Endothelial cell (in vitro differentiated cells): Measurements from ENCODE around the gene PARL. TPM values are rescaled to one million over a fixed set of nuclear protein-coding genes. Genes with fewer than 3 reads are reported as not detected.

ENCODE experiments used
- DNase-seq: peaks from one replicate; pipeline ENCODE4 v3.0.0; 2021; ENCODE audit warnings: low spot score
- H3K27ac Mint-ChIP-seq: one replicate; pipeline ENCODE4 v1.8.0; 2021; ENCODE audit warnings: mixed read lengths, inconsistent platforms; ENCODE audit not compliant: unreplicated experiment
- H3K27me3 Mint-ChIP-seq: one replicate; pipeline ENCODE4 v1.8.0; 2021; ENCODE audit warnings: mild to moderate bottlenecking, moderate library complexity, mixed read lengths, inconsistent platforms; ENCODE audit not compliant: unreplicated experiment
- H3K36me3 Mint-ChIP-seq: one replicate; pipeline ENCODE4 v1.8.0; 2021; ENCODE audit warnings: mild to moderate bottlenecking, low read depth, mixed read lengths, inconsistent platforms; ENCODE audit not compliant: unreplicated experiment
- H3K4me1 Mint-ChIP-seq: one replicate; pipeline ENCODE4 v1.8.0; 2021; ENCODE audit warnings: mild to moderate bottlenecking, mixed read lengths, inconsistent platforms; ENCODE audit not compliant: unreplicated experiment
- H3K4me3 Mint-ChIP-seq: one replicate; pipeline ENCODE4 v1.8.0; 2021; ENCODE audit warnings: mild to moderate bottlenecking, mixed read lengths, inconsistent platforms; ENCODE audit not compliant: unreplicated experiment
- H3K9me3 Mint-ChIP-seq: one replicate; pipeline ENCODE4 v1.8.0; 2021; ENCODE audit warnings: mixed read lengths, inconsistent platforms; ENCODE audit not compliant: unreplicated experiment
- CTCF ChIP-seq: fragments of 200-600 bp; sonication (generic); IDR thresholded peaks from one replicate; pipeline ENCODE4 v1.5.0; 2021; ENCODE audit warnings: antibody characterized with exemption; ENCODE audit not compliant: unreplicated experiment
- total RNA-seq: library from RNA; stranded (reverse); fragmentation: NEBNext Ultra II Directional; extraction: Animal tissue kit (Norgen Biotek cat#: 25700); gene quantifications from one replicate; pipeline ENCODE4 v1.2.1, GENCODE V29; 2021; ENCODE audit not compliant: unreplicated experiment

The PARL gene
- total RNA-seq, 1 donor from 2014 or later = 62.9 TPM

- Mint-ChIP-seq H3K4me1 (peaks cover 2% of the 10 kb centered on the region), H3K4me3 (no peak overlapping the region), H3K27me3 (no peaks in the 10 kb centered on the region), H3K9me3 (no peaks in the 10 kb centered on the region), H3K36me3 (peaks cover 64% of the 10 kb centered on the region), H3K27ac (no peak overlapping the region)
- DNase-seq = no peak
- no peak for TF ChIP-seq CTCF
Measured at GRCh38 chr3:183808355-183808754, 76.3 kb downstream of the PARL start.

GRCh38 chr3:183807881-183808280, 76.8 kb downstream of the PARL start:
- no peaks in the 10 kb centered on the region for H3K9me3 Mint-ChIP-seq
- DNase-seq = no peak
- no peak overlapping the region for H3K27ac Mint-ChIP-seq
- H3K27me3 Mint-ChIP-seq = no peaks in the 10 kb centered on the region
- peaks cover 66% of the 10 kb centered on the region for H3K36me3 Mint-ChIP-seq
- peaks cover 2% of the 10 kb centered on the region for H3K4me1 Mint-ChIP-seq
- no peak overlapping the region for H3K4me3 Mint-ChIP-seq
- TF ChIP-seq CTCF = no peak

- no peaks in the 10 kb centered on the region for H3K27me3 Mint-ChIP-seq
- no peak for DNase-seq
- no peaks in the 10 kb centered on the region for H3K9me3 Mint-ChIP-seq
- H3K4me3 Mint-ChIP-seq = no peak overlapping the region
- TF ChIP-seq CTCF = no peak
- H3K27ac Mint-ChIP-seq = no peak overlapping the region
- peaks cover 61% of the 10 kb centered on the region for H3K36me3 Mint-ChIP-seq
- H3K4me1 Mint-ChIP-seq = peaks cover 2% of the 10 kb centered on the region
Measured at GRCh38 chr3:183807209-183807728, 77.4 kb downstream of the PARL start.

- Mint-ChIP-seq H3K36me3 (peaks cover 63% of the 10 kb centered on the region), H3K27me3 (peaks cover 2% of the 10 kb centered on the region), H3K9me3 (no peaks in the 10 kb centered on the region), H3K4me1 (peaks cover 2% of the 10 kb centered on the region), H3K27ac (no peak overlapping the region), H3K4me3 (no peak overlapping the region)
- no peak for DNase-seq
- TF ChIP-seq CTCF = no peak
Measured at GRCh38 chr3:183802989-183803388, 81.7 kb downstream of the PARL start.

- no peak overlapping the region for H3K4me3 Mint-ChIP-seq
- DNase-seq = no peak
- H3K27me3 Mint-ChIP-seq = peaks cover 5% of the 10 kb centered on the region
- TF ChIP-seq CTCF = no peak
- H3K27ac Mint-ChIP-seq = no peak overlapping the region
- no peaks in the 10 kb centered on the region for H3K9me3 Mint-ChIP-seq
- H3K36me3 Mint-ChIP-seq = peaks cover 59% of the 10 kb centered on the region
- peaks cover under 1% of the 10 kb centered on the region for H3K4me1 Mint-ChIP-seq
Measured at GRCh38 chr3:183801601-183802000, 83.1 kb downstream of the PARL start.
